ENCODE results near the gene ERBIN. TPM values are rescaled to one million over a fixed set of nuclear protein-coding genes. Genes with fewer than 3 reads are reported as not detected.

ERBIN gene
- total and polyA plus RNA-seq, 2 of the 8 experiments (the other 6 are each of a cell fraction or from before 2014, with no cell fraction given): 7.7 to 33.2 TPM

- no peak overlapping the region for H2BK120ac ChIP-seq (replicated peaks; ENCODE audit: low read depth, low read length)
- no peak overlapping the region for H4K8ac ChIP-seq (ENCODE audit: extremely low read depth, insufficient read depth, low read length)
- H2AFZ ChIP-seq (ENCODE audit: low read length): no peak overlapping the region
- no peak overlapping the region for H4K91ac ChIP-seq (replicated peaks; ENCODE audit: insufficient read length, low read length)
- no peak overlapping the region for H2BK15ac ChIP-seq (ENCODE audit: low read length)
- no peaks in the 10 kb centered on the region for H3K36me3 ChIP-seq (ENCODE audit: control insufficient read depth in 2 of 4, insufficient read depth in 4 of 4, low read length in 3 of 4)
- no peak overlapping the region for H3K23ac ChIP-seq (ENCODE audit: insufficient read length)
- H2BK20ac ChIP-seq (ENCODE audit: low read length): no peak overlapping the region
- no peaks in the 10 kb centered on the region for H3K9me3 ChIP-seq (ENCODE audit: insufficient read depth in 2 of 2, low read depth in 1 of 2, low read length in 1 of 2)
- H2AK5ac ChIP-seq (ENCODE audit: low read depth, low read length): no peak overlapping the region
- H4K5ac ChIP-seq (ENCODE audit: insufficient read length, low read depth, low read length): no peak overlapping the region
- no peaks in the 10 kb centered on the region for H3K4me1 ChIP-seq (replicated peaks in 1 of 4; ENCODE audit: control insufficient read depth in 3 of 4, insufficient read depth in 4 of 4, low read length in 3 of 4)
- no peak overlapping the region for H3K56ac ChIP-seq (replicated peaks; ENCODE audit: insufficient read length, low read depth, low read length)
- TF ChIP-seq ATF3 (IDR thresholded peaks at IDR 0.05; ENCODE audit: insufficient read depth, low read depth, low read length) (no peak), HDAC2 (IDR thresholded peaks at IDR 0.05; ENCODE audit: borderline replicate concordance in 1 of 2, low read depth in 2 of 2, low read length in 2 of 2) (no peak), FOSL1 (IDR thresholded peaks at IDR 0.05; ENCODE audit: insufficient read depth, low read depth, low read length) (no peak), YY1 (IDR thresholded peaks at IDR 0.05; ENCODE audit: low read depth, low read length) (no peak), BACH1 (IDR thresholded peaks at IDR 0.05; ENCODE audit: low read length) (no peak), PHF8 (conservative IDR thresholded peaks at IDR 0.05; ENCODE audit: low read depth, low read length) (no peak), EP300 (IDR thresholded peaks at IDR 0.05; ENCODE audit: borderline replicate concordance in 1 of 2, low read depth in 2 of 2, low read length in 2 of 2) (no peak), SUZ12 (IDR thresholded peaks at IDR 0.05; ENCODE audit: low read length) (no peak), SRF (IDR thresholded peaks at IDR 0.05; ENCODE audit: low read depth, low read length) (no peak), KDM1A (IDR thresholded peaks at IDR 0.05; ENCODE audit: borderline replicate concordance, low read length) (no peak), POLR2A (IDR thresholded peaks at IDR 0.05; ENCODE audit: control extremely low read depth in 1 of 2, low read depth in 2 of 2, low read length in 2 of 2) (no peak), NRF1 (IDR thresholded peaks at IDR 0.05; ENCODE audit: low read depth, low read length) (no peak)
- no peak overlapping the region for H2BK5ac ChIP-seq (ENCODE audit: low read depth, low read length)
- H3K18ac ChIP-seq (ENCODE audit: extremely low read depth, low read length): no peak overlapping the region
- no peaks in the 10 kb centered on the region for H3K79me2 ChIP-seq (ENCODE audit: control insufficient read depth in 1 of 2, insufficient read depth in 2 of 2, low read length in 2 of 2)
- no peak overlapping the region for H3K14ac ChIP-seq (ENCODE audit: insufficient read length)
- POLR2A ChIA-PET (ENCODE audit: partially characterized antibody): no interaction called here
- H3K27ac ChIP-seq (ENCODE audit: low read depth, low read length): no peak overlapping the region
- H3K4ac ChIP-seq (replicated peaks; ENCODE audit: insufficient read length, low read depth, low read length): no peak overlapping the region
- H3K4me2 ChIP-seq (ENCODE audit: insufficient read depth in 1 of 2, low read depth in 2 of 2, low read length in 2 of 2): no peak overlapping the region
- no peak overlapping the region for H3K4me3 ChIP-seq (ENCODE audit: extremely low read depth in 1 of 4, insufficient read depth in 2 of 4, low read depth in 3 of 4, low read length in 4 of 4)
- H2BK12ac ChIP-seq (ENCODE audit: low read depth, low read length): no peak overlapping the region
- H3K9ac ChIP-seq (replicated peaks in 1 of 4; ENCODE audit: extremely low read depth in 1 of 4, low read depth in 3 of 4, low read length in 3 of 4): no peak overlapping the region
- DNase-seq (ENCODE audit: low read depth in 1 of 2, low spot score in 2 of 2) (no peak), FAIRE-seq (no peak)
- no peaks in the 10 kb centered on the region for H3K27me3 ChIP-seq (replicated peaks in 1 of 4; ENCODE audit: control insufficient read depth in 3 of 4, extremely low read depth in 1 of 4, insufficient read depth in 3 of 4, low read length in 3 of 4)
- CTCF ChIA-PET (ENCODE audit: partially characterized antibody): no interaction called here
- no peaks in the 10 kb centered on the region for H3K23me2 ChIP-seq (ENCODE audit: low read depth, low read length)
- WGBS, 2 experiments (ENCODE audit: extremely low coverage in 1 of 2, insufficient coverage in 1 of 2, insufficient read length in 1 of 2, insufficient replicate concordance in 2 of 2, low coverage in 1 of 2, low lambda C conversion rate in 2 of 2, missing lambda C conversion rate in 1 of 2): 100% methylated on average over 1 of the region's 1 CpG; no CpG with 5 or more reads in 1 of the 2 experiments
- no peaks in the 10 kb centered on the region for H4K20me1 ChIP-seq (replicated peaks in 1 of 2; ENCODE audit: control insufficient read depth in 1 of 2, insufficient read depth in 2 of 2, low read length in 2 of 2)
- H3K79me1 ChIP-seq (ENCODE audit: low read depth, low read length): no peaks in the 10 kb centered on the region
Measured at GRCh38 chr5:66130493-66130892, 204.1 kb downstream of the ERBIN start.
